ENCODE measurements around the gene MAP1B.

DNA sequence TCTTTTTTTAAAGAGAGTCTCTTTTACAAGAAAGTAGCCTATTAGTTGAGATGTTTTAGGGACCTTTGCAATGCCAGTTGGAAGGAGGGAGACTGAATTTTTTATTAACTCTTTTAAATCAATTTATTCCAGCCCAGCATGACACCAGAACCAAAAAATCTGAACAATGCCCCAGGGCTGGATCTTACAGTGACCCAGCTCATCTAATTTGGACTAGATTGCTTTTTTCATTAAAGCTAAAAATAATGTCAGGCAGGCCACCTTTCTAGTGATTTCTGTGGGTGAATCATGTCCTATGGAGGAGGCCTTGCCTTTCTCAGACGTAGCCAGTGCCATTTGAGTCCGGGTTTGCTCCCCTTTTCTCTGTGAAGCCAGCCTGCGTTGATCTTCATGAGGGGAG lies 38.8 kb downstream of the MAP1B start:
- TF ChIP-seq, protein P1, sequence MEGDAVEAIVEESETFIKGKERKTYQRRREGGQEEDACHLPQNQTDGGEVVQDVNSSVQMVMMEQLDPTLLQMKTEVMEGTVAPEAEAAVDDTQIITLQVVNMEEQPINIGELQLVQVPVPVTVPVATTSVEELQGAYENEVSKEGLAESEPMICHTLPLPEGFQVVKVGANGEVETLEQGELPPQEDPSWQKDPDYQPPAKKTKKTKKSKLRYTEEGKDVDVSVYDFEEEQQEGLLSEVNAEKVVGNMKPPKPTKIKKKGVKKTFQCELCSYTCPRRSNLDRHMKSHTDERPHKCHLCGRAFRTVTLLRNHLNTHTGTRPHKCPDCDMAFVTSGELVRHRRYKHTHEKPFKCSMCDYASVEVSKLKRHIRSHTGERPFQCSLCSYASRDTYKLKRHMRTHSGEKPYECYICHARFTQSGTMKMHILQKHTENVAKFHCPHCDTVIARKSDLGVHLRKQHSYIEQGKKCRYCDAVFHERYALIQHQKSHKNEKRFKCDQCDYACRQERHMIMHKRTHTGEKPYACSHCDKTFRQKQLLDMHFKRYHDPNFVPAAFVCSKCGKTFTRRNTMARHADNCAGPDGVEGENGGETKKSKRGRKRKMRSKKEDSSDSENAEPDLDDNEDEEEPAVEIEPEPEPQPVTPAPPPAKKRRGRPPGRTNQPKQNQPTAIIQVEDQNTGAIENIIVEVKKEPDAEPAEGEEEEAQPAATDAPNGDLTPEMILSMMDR (IDR thresholded peaks at IDR 0.05) = no peak
- TF ChIP-seq POLR2AphosphoS5 (IDR thresholded peaks at IDR 0.05) (no peak), POLR2A (IDR thresholded peaks at IDR 0.05) (no peak)
